DOHH2 (cell line): Measurements from ENCODE around the gene LARGE1.

Source experiments
- CTCF ChIP-seq: fragments of 200-600 bp; sonication (generic); IDR thresholded peaks from one replicate; pipeline ENCODE4 v1.5.1; 2014; ENCODE audit warnings: antibody characterized with exemption, mild to moderate bottlenecking, low read depth, low read length; ENCODE audit not compliant: poor library complexity, severe bottlenecking
- EZH2phosphoT487 ChIP-seq: fragments of 200-600 bp; sonication (generic); IDR thresholded peaks from 2 replicates; pipeline ENCODE4 v1.6.1; 2017; ENCODE audit warnings: borderline replicate concordance, mild to moderate bottlenecking, antibody characterized with exemption, low read length, moderate library complexity, mixed read lengths

- no peak for TF ChIP-seq CTCF
- TF ChIP-seq EZH2phosphoT487 = no peak
Measured at GRCh38 chr22:33780531-33781136, 139.6 kb downstream of the LARGE1 start.
